ENCODE data around the gene ATP13A4. TPM values are rescaled to one million over a fixed set of nuclear protein-coding genes. Genes with fewer than 3 reads are reported as not detected.
A peak's percentile ranks its signal among the peaks of the same experiment; 100 is the strongest.

ATP13A4 gene
- total and polyA plus RNA-seq, 8 donors = 48.4 to 262 (median 60.2) TPM

DNA sequence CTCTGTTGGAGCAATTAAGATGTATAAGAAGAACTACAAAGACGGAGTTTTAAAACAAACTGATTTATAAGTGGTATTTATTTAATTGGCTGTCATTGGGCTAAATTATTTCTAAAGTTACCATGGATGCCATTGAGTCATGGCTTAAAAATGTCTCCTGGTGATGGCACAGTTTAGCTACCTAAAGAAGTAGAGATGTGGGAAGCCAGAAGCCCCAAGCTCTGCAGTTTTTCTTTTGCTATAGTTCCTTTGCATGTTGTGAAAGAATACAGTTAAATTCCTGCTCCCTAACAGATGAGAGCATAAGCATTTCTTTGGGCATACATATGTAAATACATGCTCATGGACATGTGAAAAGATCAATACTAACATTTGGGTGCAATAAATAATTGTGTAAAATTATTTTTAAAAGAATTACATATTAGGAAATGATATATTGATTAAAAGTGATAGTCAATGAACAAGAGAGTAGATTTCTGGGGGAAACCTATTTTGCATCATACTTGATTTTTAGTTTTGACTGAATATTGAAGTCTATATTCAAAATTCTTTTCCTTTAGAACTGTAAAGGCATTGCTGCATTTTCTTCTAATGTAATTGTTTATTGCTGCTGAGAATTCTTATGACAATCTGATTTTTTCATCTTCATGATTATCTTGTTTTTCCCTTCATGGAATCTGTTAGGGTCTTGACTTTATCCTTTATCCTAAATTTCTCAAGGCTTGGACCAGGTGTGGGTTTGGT is 40.4 kb upstream of the ATP13A4 start:
- no peak overlapping the region for H3K4me3 ChIP-seq
- no peak overlapping the region for H3K27ac ChIP-seq
- peaks cover 0 to 18% of the 10 kb centered on the region in 2 donors for H3K36me3 ChIP-seq
- intact Hi-C loops (cut with DNase I) = no loop called here
- no peaks in the 10 kb centered on the region for H3K27me3 ChIP-seq
- H3K9me3 ChIP-seq = no peaks in the 10 kb centered on the region
- TF ChIP-seq CTCF (IDR thresholded peaks at IDR 0.05) = no peak
- DNase-seq = no peak
- H3K4me1 ChIP-seq = peaks cover 5 to 45% of the 10 kb centered on the region in 2 donors
- no peak for ATAC-seq

DNA sequence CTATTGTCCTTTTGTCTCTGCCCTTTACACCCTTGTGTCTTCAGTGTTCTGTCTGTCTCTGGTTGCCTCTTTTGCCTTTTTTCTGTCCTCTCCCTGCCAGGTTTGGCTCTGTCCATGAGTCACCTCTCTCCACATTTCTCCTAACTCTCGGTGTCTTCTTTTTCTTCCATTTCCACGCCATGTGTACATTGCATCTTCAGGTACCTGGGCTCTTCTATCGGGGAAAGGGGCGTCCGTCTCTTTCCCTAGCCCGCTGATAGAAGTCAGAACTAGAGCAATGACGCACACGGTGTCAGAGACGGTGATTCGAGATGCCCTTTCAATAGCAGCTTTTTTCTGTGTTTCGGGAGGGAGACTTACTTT is 39.0 kb upstream of the ATP13A4 start:
- H3K9me3 ChIP-seq = no peaks in the 10 kb centered on the region
- no peak for DNase-seq
- ATAC-seq = peak; percentile 2
- peak overlapping the region; percentile 87 for H3K4me3 ChIP-seq
- H3K36me3 ChIP-seq = peaks cover 0 to 8% of the 10 kb centered on the region in 2 donors
- no peak for TF ChIP-seq CTCF (IDR thresholded peaks at IDR 0.05)
- H3K4me1 ChIP-seq = peaks cover 5 to 38% of the 10 kb centered on the region in 2 donors
- no peaks in the 10 kb centered on the region for H3K27me3 ChIP-seq
- H3K27ac ChIP-seq = peak overlapping the region; percentile 90
- intact Hi-C loops (cut with DNase I) = no loop called here

DNA sequence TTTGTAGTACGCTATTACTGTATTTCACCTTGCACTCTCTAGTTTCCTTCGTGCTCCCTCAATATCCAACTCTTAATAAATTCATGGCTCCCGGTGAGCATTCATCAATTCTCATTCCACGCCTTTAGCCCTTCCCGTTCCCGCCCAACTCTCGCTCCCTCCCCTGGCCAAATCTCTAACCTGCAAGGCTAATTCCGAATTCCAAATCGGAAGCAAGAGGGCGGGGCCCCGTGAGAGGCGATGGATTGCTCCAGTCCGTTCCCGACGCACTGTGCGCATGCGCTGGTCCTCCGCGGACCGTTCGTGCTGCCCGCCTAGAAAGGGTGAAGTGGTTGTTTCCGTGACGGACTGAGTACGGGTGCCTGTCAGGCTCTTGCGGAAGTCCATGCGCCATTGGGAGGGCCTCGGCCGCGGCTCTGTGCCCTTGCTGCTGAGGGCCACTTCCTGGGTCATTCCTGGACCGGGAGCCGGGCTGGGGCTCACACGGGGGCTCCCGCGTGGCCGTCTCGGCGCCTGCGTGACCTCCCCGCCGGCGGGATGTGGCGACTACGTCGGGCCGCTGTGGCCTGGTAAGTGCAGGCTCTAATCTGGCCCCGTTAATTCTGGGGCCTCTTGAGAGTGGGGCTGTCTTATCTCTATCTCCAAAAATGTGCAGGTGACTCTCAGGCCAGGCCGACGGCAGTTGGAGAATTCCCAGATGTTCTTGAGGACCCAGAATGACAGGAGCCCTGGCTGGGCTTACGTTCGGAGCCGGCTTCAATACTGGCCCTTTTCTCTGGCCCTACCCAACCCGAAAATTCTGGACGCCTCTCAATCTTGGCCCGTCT is 38.4 kb upstream of the ATP13A4 start, which contains the start of gene OPA1:
Gene OPA1 (plus strand): TSS at position 368 of the 827 bp plus-strand sequence. CDS start 170 bp downstream, at position 538.
- H3K27me3 ChIP-seq = no peaks in the 10 kb centered on the region
- ATAC-seq = peak; percentile 95
- TF ChIP-seq CTCF (IDR thresholded peaks at IDR 0.05) = no peak
- peak; percentile 95 to 99 (median 98) for DNase-seq
- no peaks in the 10 kb centered on the region for H3K9me3 ChIP-seq
- peaks cover 0 to 8% of the 10 kb centered on the region in 2 donors for H3K36me3 ChIP-seq
- peak within 1 kb of the TSS; percentile 90 for H3K27ac ChIP-seq
- H3K4me1 ChIP-seq = peaks cover 5 to 34% of the 10 kb centered on the region in 2 donors
- peak within 1 kb of the TSS; percentile 87 for H3K4me3 ChIP-seq
- intact Hi-C loops (cut with DNase I) = no loop called here

- ATAC-seq = no peak
- TF ChIP-seq CTCF (IDR thresholded peaks at IDR 0.05) = no peak
- intact Hi-C loops (cut with DNase I) = no loop called here
- no peak overlapping the region for H3K4me3 ChIP-seq
- H3K4me1 ChIP-seq = peaks cover 5 to 24% of the 10 kb centered on the region in 2 donors
- H3K36me3 ChIP-seq = no peaks in the 10 kb centered on the region
- H3K9me3 ChIP-seq = no peaks in the 10 kb centered on the region
- DNase-seq = no peak
- H3K27ac ChIP-seq = no peak overlapping the region
- no peaks in the 10 kb centered on the region for H3K27me3 ChIP-seq
Observed at GRCh38 chr3:193590088-193590856, 35.6 kb upstream of the ATP13A4 start.
